Stimulated activated CD8-positive, alpha-beta memory T cell treated with anti-CD3 and anti-CD28 coated beads, Interleukin-7, amount 100 ng/mL, for 1 hour (primary cell): ENCODE results near the gene ALOX12B.
"Not testable (repeated sequence)": the region's sequence is repeated elsewhere in the genome, so short reads cannot be mapped to it uniquely, and the experiment has no call there.

Experiments used
- DNase-seq, 2 donors: peaks; one replicate each; pipeline ENCODE4 v3.0.0-alpha.2; 2020; ENCODE audit warnings: low read depth in 2 of 2

ALOX12B gene

GRCh38 chr17:8044819-8045810 is 42.4 kb downstream of the ALOX12B start:
- no peak for DNase-seq

- DNase-seq: no peak
Measured at GRCh38 chr17:8041979-8042378, 45.5 kb downstream of the ALOX12B start.

- no peak for DNase-seq
Measured at GRCh38 chr17:8041249-8041928, 46.1 kb downstream of the ALOX12B start.

- DNase-seq: no peak
Measured at GRCh38 chr17:8039611-8040168, 47.8 kb downstream of the ALOX12B start.

DNA sequence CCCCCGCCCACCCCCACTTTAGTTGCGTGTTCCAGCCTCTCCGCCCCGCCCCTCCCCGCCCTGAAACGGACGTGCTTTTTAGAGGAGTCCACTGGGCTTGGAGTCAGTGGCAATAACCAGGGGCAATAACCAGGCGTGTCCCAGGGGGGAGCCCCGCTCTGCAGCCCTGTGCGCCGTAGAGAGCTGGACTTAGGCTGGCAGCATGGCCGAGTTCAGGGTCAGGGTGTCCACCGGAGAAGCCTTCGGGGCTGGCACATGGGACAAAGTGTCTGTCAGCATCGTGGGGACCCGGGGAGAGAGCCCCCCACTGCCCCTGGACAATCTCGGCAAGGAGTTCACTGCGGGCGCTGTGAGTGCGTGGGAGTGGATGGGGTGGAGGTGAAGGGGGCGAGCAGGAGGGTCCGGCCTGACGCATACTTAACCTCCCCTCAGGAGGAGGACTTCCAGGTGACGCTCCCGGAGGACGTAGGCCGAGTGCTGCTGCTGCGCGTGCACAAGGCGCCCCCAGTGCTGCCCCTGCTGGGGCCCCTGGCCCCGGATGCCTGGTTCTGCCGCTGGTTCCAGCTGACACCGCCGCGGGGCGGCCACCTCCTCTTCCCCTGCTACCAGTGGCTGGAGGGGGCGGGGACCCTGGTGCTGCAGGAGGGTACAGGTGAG is 48.4 kb downstream of the ALOX12B start, which contains the start of gene ALOX15B:
Gene ALOX15B (plus strand): TSS at position 106 of the 657 bp plus-strand sequence. CDS start 97 bp downstream, at position 203.
- no peak for DNase-seq

DNA sequence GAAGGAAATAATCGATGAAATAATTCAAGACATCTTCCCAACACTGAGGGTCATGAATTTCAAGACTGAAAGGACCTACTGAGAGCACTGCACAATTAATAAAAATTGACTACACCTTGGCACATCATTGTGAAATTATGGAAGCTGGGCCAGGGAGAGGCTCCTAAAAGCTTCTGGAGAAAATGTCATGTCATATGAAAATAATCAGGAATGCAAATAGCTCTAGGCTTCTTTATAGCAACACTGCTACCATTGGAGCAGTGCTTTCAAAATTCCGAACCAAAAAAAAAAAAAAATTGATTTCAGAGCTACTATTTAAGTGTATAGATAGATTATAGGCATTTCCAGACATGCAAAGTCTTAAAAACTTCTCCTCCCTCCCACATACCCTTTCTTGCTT is 55.1 kb downstream of the ALOX12B start:
- no peak for DNase-seq

GRCh38 chr17:8031950-8032349 is 55.6 kb downstream of the ALOX12B start:
- DNase-seq: no peak

GRCh38 chr17:8031261-8031661 is 56.3 kb downstream of the ALOX12B start:
- DNase-seq: no peak

GRCh38 chr17:8029121-8029520 is 58.4 kb downstream of the ALOX12B start:
- DNase-seq: no peak

- no peak for DNase-seq
Measured at GRCh38 chr17:8025176-8025911, 62.2 kb downstream of the ALOX12B start.

DNA sequence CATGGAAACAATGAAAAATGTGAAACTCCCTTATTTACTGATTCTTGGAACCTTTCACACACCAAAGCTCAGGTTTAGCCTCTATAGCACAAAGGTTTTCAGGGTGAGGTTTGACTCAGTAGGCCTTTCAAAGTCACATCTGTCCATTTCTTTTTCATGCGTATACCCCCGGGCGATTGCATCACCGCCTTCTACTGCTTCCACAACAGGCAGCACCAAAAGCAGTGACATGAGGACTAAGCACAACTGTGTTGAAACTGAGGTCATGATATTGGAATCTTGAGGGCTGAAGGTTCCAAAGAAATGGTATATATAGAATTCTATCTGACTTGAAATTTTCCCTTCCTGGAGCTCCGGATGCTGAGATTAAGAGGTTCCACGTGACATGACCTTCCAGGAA is 63.4 kb downstream of the ALOX12B start:
- DNase-seq: not testable (repeated sequence)
